PFSK-1 (cell line): ENCODE data around the gene CARNS1.

ENCODE experiments used
- FOXP2 ChIP-seq: optimal IDR thresholded peaks from 2 replicates; pipeline ENCODE3; 2011; ENCODE audit warnings: borderline replicate concordance, control low read depth, inconsistent platforms; ENCODE audit not compliant: insufficient read depth; ENCODE audit errors: extremely low read length, extremely low read depth
- POLR2AphosphoS5 ChIP-seq: IDR thresholded peaks from 2 replicates; pipeline ENCODE4 v1.6.1; 2012; ENCODE audit warnings: low read depth, mild to moderate bottlenecking, control low read depth, low read length, moderate library complexity
- SIN3A ChIP-seq: IDR thresholded peaks from 2 replicates; pipeline ENCODE4 v1.6.1; 2012; ENCODE audit warnings: mild to moderate bottlenecking, low read length, moderate library complexity, borderline replicate concordance; ENCODE audit not compliant: insufficient read depth
- TAF1 ChIP-seq: IDR thresholded peaks from 2 replicates; pipeline ENCODE4 v1.6.1; 2012; ENCODE audit warnings: low read length, control low read depth, borderline replicate concordance; ENCODE audit not compliant: insufficient read depth
- TF ChIP-seq, protein P1 (sequence below), 2 experiments: IDR thresholded peaks; 2 replicates each; pipeline versions ENCODE4 v1.6.1 to v1.8.0; 2011 to 2012; ENCODE audit warnings: low read depth in 2 of 2, low read length in 2 of 2, control low read depth in 1 of 2, inconsistent platforms in 1 of 2, mild to moderate bottlenecking in 1 of 2, moderate library complexity in 1 of 2; ENCODE audit not compliant: insufficient read depth in 1 of 2

DNA sequence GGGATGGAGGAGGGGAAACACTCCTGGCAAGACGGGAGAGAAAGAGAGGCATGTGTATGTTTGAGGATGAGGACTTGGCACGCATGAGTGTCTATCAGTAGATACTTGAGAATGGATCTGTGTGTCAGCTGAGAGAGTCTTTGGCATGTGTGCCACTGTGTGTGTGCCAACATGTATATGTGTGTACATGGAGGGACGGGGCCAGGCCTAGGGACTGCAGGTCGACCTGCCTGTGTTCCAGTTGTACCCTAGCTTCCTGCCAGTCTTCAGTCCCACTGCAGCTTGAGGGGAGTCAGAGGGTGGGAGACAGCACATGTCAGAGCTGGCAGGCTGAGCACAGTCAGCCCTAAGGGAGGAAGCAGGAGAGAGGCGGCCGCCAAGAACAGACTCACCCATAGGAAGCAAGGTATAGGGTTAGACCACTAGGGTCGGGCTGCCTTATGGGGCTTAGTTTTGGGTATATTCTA lies 47.7 kb upstream of the CARNS1 start:
- TF ChIP-seq POLR2AphosphoS5, result no peak
- TF ChIP-seq TAF1, result no peak
- no peak for TF ChIP-seq SIN3A
- TF ChIP-seq, protein P1, sequence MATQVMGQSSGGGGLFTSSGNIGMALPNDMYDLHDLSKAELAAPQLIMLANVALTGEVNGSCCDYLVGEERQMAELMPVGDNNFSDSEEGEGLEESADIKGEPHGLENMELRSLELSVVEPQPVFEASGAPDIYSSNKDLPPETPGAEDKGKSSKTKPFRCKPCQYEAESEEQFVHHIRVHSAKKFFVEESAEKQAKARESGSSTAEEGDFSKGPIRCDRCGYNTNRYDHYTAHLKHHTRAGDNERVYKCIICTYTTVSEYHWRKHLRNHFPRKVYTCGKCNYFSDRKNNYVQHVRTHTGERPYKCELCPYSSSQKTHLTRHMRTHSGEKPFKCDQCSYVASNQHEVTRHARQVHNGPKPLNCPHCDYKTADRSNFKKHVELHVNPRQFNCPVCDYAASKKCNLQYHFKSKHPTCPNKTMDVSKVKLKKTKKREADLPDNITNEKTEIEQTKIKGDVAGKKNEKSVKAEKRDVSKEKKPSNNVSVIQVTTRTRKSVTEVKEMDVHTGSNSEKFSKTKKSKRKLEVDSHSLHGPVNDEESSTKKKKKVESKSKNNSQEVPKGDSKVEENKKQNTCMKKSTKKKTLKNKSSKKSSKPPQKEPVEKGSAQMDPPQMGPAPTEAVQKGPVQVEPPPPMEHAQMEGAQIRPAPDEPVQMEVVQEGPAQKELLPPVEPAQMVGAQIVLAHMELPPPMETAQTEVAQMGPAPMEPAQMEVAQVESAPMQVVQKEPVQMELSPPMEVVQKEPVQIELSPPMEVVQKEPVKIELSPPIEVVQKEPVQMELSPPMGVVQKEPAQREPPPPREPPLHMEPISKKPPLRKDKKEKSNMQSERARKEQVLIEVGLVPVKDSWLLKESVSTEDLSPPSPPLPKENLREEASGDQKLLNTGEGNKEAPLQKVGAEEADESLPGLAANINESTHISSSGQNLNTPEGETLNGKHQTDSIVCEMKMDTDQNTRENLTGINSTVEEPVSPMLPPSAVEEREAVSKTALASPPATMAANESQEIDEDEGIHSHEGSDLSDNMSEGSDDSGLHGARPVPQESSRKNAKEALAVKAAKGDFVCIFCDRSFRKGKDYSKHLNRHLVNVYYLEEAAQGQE (IDR thresholded peaks at IDR 0.05; ENCODE audit: insufficient read depth in 1 of 2, low read depth in 2 of 2, low read length in 2 of 2), result no peak
- no peak for TF ChIP-seq FOXP2
